Urinary bladder (tissue), 4 donors: Measurements from ENCODE around the gene ARMH2. TPM values are rescaled to one million over a fixed set of nuclear protein-coding genes. Genes with fewer than 3 reads are reported as not detected.
A peak's percentile ranks its signal among the peaks of the same experiment; 100 is the strongest.

Source experiments
- DNase-seq: peaks from one replicate; pipeline ENCODE4 v3.0.0-alpha.2; 2015; ENCODE audit errors: extremely low spot score
- H3K27ac ChIP-seq: one replicate; pipeline ENCODE4 v1.5.1; 2013; ENCODE audit warnings: low read depth, mild to moderate bottlenecking, moderate library complexity
- H3K36me3 ChIP-seq: one replicate; pipeline ENCODE4 v1.6.1; 2013; ENCODE audit warnings: mild to moderate bottlenecking, moderate library complexity; ENCODE audit not compliant: insufficient read depth
- H3K4me1 ChIP-seq: one replicate; pipeline ENCODE4 v1.6.1; 2013; ENCODE audit warnings: mild to moderate bottlenecking, moderate library complexity; ENCODE audit not compliant: insufficient read depth
- H3K4me3 ChIP-seq: one replicate; pipeline ENCODE4 v1.5.1; 2013; ENCODE audit warnings: low read depth, low read length
- WGBS: extraction: QIAGEN DNeasy Blood & Tissue Kit; methylation state at CpG from one replicate; pipeline ENCODE4 v1.1.7; 2013; 5-methylcytosine and 5-hydroxymethylcytosine counted together
- polyA plus RNA-seq: library from polyadenylated mRNA; stranded (reverse); fragments of 200-250 nt; gene quantifications from one replicate; pipeline ENCODE4 v1.2.3, GENCODE V29; 2013
- total RNA-seq: library from RNA; depleted of rRNA; stranded (reverse); fragments of >200 nt; gene quantifications from one replicate; pipeline ENCODE4 v1.2.3, GENCODE V29; 2014
- donor health status: healthy with polysubstance abuse.
- donor health status: healthy.

Gene ARMH2
- total and polyA plus RNA-seq, 2 donors = not detected

DNA sequence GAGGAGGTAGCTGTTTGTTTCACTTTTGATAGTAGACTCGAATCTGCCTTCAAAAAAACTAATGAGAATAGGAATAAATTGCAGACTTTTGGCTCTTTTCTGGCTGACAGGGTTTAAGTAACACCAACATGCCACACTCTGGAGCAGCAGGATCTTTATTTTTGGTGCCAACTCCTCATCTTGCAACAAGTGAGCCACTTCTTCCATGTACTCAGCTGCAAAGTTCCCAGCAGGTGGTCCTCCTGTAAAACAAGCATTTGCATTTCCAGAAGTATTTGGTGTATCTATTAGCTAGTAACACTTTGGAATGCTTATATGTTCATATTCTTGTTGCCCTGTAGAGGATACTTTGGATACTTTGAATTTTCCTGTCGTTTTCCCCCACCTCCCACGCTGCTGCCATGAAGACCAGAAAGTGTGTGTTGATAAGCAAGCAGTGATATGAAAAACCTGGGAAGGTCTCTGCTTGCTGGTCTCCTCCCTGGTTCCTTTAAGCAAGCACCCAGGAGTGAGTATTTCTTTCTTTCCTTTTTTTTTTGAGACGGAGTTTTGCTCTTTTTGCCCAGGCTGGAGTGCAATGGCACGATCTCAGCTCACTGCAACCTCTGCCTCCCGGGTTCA, 1.0 kb downstream of the ARMH2 start:
- no peak for DNase-seq
- H3K36me3 ChIP-seq = peaks cover 1% of the 10 kb centered on the region
- no peak overlapping the region for H3K4me3 ChIP-seq
- H3K4me1 ChIP-seq = no peaks in the 10 kb centered on the region
- H3K27ac ChIP-seq = no peak overlapping the region
- WGBS = 67% methylated on average over 6 of the region's 6 CpGs

GRCh38 chr6:24796616-24797290, 2.0 kb downstream of the ARMH2 start:
- peaks cover 1% of the 10 kb centered on the region for H3K36me3 ChIP-seq
- H3K27ac ChIP-seq = no peak overlapping the region
- no peak for DNase-seq
- 96% methylated on average over 6 of the region's 6 CpGs for WGBS
- H3K4me1 ChIP-seq = no peaks in the 10 kb centered on the region
- H3K4me3 ChIP-seq = no peak overlapping the region

- no peak for DNase-seq
- Histone ChIP-seq H3K36me3 (no peaks in the 10 kb centered on the region), H3K4me3 (no peak overlapping the region), H3K4me1 (no peaks in the 10 kb centered on the region), H3K27ac (no peak overlapping the region)
- 88% methylated on average over 2 of the region's 2 CpGs for WGBS
Measured at GRCh38 chr6:24795106-24795505, 3.6 kb downstream of the ARMH2 start.

DNA sequence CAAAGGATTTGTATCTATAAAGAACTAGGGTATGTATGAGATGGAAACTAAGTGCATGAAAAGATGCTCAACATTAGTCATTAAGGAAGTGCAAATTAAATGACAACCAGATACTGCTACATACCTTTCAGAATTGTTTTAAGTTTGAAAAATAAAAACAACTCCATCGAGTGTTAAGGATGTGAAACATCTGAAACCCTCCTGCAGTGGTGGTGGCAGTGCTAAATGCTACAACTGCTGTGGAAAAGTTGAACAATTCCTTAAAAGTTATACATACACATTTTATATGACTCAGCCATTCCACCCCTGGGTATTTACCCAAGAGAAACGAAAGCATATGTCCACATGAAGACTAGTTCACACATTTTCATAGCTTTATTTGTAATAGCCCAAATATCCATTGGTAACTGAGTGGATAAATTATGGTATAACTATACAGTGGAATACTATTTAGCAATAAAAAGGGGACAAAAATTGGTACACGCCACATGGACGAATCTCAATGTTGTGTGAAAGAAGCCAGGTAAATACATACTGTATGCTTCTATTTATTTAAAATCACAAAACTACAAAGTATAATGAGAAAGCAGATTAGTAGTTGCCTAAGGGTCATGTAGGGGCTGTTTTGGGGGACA, 10.6 kb downstream of the ARMH2 start:
- H3K36me3 ChIP-seq = peaks cover 2% of the 10 kb centered on the region
- no peak overlapping the region for H3K27ac ChIP-seq
- DNase-seq = no peak
- H3K4me3 ChIP-seq = no peak overlapping the region
- no peaks in the 10 kb centered on the region for H3K4me1 ChIP-seq
- WGBS = 97% methylated on average over 4 of the region's 4 CpGs

GRCh38 chr6:24780206-24780605, 18.5 kb downstream of the ARMH2 start:
- no peak overlapping the region for H3K4me3 ChIP-seq
- H3K4me1 ChIP-seq = no peaks in the 10 kb centered on the region
- 93% methylated on average over 4 of the region's 4 CpGs for WGBS
- DNase-seq = no peak
- peaks cover 1% of the 10 kb centered on the region for H3K36me3 ChIP-seq
- no peak overlapping the region for H3K27ac ChIP-seq

DNA sequence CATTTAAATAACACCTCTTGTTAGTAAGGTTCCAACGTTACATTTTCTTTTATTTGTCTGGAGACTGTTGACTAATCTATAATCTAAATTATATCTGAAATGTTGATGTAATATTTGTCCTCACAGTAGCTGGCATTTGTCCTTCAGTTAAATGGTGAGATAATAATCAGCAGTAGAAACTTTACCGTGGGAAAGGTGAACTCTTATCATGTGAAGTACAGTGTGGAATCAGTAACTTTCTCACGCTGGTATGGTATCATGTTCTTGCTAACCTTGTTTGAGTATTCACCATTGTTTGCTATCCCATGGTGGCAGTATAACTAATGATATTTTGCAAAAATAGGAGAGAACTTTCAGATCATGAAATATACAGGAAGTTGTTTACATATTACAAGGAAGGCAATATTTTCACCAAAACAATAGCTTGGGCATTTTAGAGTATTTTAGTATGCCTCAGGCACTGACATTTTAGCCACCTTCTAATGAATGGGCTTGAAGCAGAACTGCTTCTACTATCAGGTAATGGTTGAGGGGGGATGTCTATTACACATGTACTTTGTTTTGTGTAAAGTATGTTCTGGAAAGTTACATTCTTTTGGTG, 19.2 kb downstream of the ARMH2 start:
- Histone ChIP-seq H3K4me1 (no peaks in the 10 kb centered on the region), H3K4me3 (no peak overlapping the region)
- WGBS = 53% methylated on average over 3 of the region's 3 CpGs

DNA sequence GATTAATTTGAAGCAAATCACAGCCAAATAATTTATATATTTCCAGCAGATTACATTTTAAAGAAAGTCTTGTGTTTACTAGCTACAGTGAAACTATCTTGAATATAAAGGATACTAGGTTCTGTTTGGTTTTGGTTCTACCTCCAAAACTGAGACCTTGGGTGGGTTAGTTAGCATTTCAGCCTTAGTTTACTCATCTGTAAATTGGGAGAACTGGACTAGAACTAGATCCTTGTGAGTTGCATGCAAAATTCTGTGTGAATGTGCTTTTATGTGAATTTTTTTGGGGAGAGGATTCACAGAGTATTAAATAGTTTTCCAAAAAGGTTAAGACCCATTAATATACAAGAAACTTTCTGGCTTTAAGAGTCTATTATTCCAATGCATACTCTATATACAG, 19.8 kb downstream of the ARMH2 start:
- Histone ChIP-seq H3K27ac (no peak overlapping the region), H3K36me3 (peaks cover 1% of the 10 kb centered on the region), H3K4me1 (no peaks in the 10 kb centered on the region), H3K4me3 (no peak overlapping the region)
- no peak for DNase-seq

More for the DNA sequence above, 19.2 kb downstream of the ARMH2 start:
- no peak for DNase-seq
- Histone ChIP-seq H3K27ac (no peak overlapping the region), H3K36me3 (peaks cover 1% of the 10 kb centered on the region)

- H3K4me3 ChIP-seq = no peak overlapping the region
- peaks cover 1% of the 10 kb centered on the region for H3K36me3 ChIP-seq
- no peaks in the 10 kb centered on the region for H3K4me1 ChIP-seq
- peak overlapping the region; percentile 14 for H3K27ac ChIP-seq
- WGBS = 90% methylated on average over 1 of the region's 1 CpG
- no peak for DNase-seq
Measured at GRCh38 chr6:24778121-24778520, 20.6 kb downstream of the ARMH2 start.

GRCh38 chr6:24777227-24777626, 21.5 kb downstream of the ARMH2 start:
- Histone ChIP-seq H3K4me3 (no peak overlapping the region), H3K36me3 (no peaks in the 10 kb centered on the region), H3K27ac (no peak overlapping the region), H3K4me1 (no peaks in the 10 kb centered on the region)
- 72% methylated on average over 1 of the region's 1 CpG for WGBS
- no peak for DNase-seq

DNA sequence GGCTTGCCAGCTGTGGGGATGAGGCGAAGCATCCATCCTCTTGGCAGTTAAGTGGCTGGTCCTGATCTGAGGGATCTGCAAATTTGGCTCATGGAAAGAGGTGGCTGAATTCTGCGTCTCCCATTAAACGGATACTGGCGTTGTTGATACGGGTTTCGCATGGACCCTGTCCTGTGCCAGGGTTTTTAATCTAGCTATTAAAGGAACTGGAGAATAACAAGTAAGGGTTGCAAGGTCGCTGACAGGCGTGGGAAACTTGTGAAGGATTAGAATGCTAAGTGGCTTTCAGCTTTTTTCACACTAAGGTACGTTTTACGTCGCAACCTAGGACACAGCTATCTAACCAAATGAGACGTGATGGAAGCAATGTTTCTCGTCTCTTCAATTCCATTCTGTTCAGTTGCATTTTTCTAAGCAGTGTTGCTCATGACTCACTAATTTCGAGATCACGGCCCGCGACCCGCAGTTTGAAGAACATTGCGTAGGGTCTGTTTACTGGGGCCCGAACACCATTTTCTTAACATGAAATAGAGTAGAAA, 23.1 kb downstream of the ARMH2 start:
- WGBS = 8% methylated on average over 20 of the region's 20 CpGs
- Histone ChIP-seq H3K27ac (peak overlapping the region; percentile 40), H3K4me1 (no peaks in the 10 kb centered on the region), H3K36me3 (no peaks in the 10 kb centered on the region), H3K4me3 (peak overlapping the region; percentile 61)
- DNase-seq = no peak

- H3K27ac ChIP-seq = peak within 1 kb of the TSS; percentile 70
- DNase-seq = peak; percentile 94
Measured at GRCh38 chr6:24774696-24775519, 23.8 kb downstream of the ARMH2 start, which contains the start of gene GMNN. GMNN (plus strand) TSS chr6:24774937; CDS start chr6:24777247, 2,310 bp downstream.

GRCh38 chr6:24768361-24768760, 30.4 kb downstream of the ARMH2 start:
- Histone ChIP-seq H3K4me1 (no peaks in the 10 kb centered on the region), H3K4me3 (no peak overlapping the region), H3K27ac (no peak overlapping the region), H3K36me3 (no peaks in the 10 kb centered on the region)
- no peak for DNase-seq
- 93% methylated on average over 5 of the region's 5 CpGs for WGBS

More at GRCh38 chr6:24774696-24775519, 23.8 kb downstream of the ARMH2 start, which contains the start of gene GMNN:
- Histone ChIP-seq H3K4me1 (no peaks in the 10 kb centered on the region), H3K36me3 (no peaks in the 10 kb centered on the region), H3K4me3 (peak within 1 kb of the TSS; percentile 61)
- WGBS = under 1% methylated on average over 75 of the region's 75 CpGs
